Prostate gland (tissue), 2 donors: ENCODE measurements around the gene FAM219B. TPM values are rescaled to one million over a fixed set of nuclear protein-coding genes. Genes with fewer than 3 reads are reported as not detected.

ENCODE experiments used
- DNase-seq: peaks from one replicate; pipeline ENCODE4 v3.0.0-alpha.2; 2019; ENCODE audit warnings: low spot score
- H3K27ac ChIP-seq, 2 donors: fragments of 200-600 bp; sonication (generic); 2 replicates each; pipeline ENCODE4 v1.5.1; 2017 to 2019
- H3K27me3 ChIP-seq: fragments of 200-600 bp; sonication (generic); replicated peaks from 2 replicates; pipeline ENCODE4 v1.5.1; 2019; ENCODE audit not compliant: insufficient read depth
- H3K36me3 ChIP-seq, 2 donors: fragments of 200-600 bp; sonication (generic); 1 replicate in 1 of 2; 2 replicates in 1 of 2; pipeline versions ENCODE4 v1.5.1 to v1.8.1; 2017 to 2019
- H3K4me1 ChIP-seq: fragments of 200-600 bp; sonication (generic); replicated peaks from 2 replicates; pipeline ENCODE4 v1.5.1; 2019
- H3K4me3 ChIP-seq, 2 donors: fragments of 200-600 bp; sonication (generic); 2 replicates each; pipeline ENCODE4 v1.5.1; 2017 to 2019
- H3K9me3 ChIP-seq: fragments of 200-600 bp; sonication (generic); 2 replicates; pipeline ENCODE4 v1.5.1; 2017
- CTCF ChIP-seq, 4 experiments: fragments of 200-600 bp in 2 of 4; fragments of 450-650 bp in 2 of 4; sonication (generic) in 2 of 4; IDR thresholded peaks; 1 replicate in 3 of 4; 2 replicates in 1 of 4; pipeline ENCODE4 v1.5.1; 2016 to 2019; ENCODE audit warnings: antibody characterized with exemption in 4 of 4, mild to moderate bottlenecking in 2 of 4, moderate library complexity in 2 of 4
- POLR2A ChIP-seq: fragments of 450-650 bp; IDR thresholded peaks from one replicate; pipeline ENCODE4 v1.6.1; 2016; ENCODE audit warnings: antibody characterized with exemption, mild to moderate bottlenecking
- POLR2AphosphoS5 ChIP-seq: sonication (generic); formaldehyde crosslinking; IDR thresholded peaks from one replicate; pipeline ENCODE4 v1.6.1; 2017; ENCODE audit warnings: antibody characterized with exemption
- WGBS: methylation state at CpG from one replicate; pipeline ENCODE4 v1.1.5; 2018; 5-methylcytosine and 5-hydroxymethylcytosine counted together
- intact Hi-C: fragments of 100-400 bp; cut with DNase I; formaldehyde crosslinking; loops from one replicate; pipeline ENCODE4 v1.14.2; 2022
- total RNA-seq, 2 donors: library from RNA; depleted of rRNA; stranded (reverse); fragments of >200 nt; gene quantifications; one replicate each; pipeline ENCODE4 v1.1.0, GENCODE V29; 2016

Gene FAM219B
- 10 to 100 TPM; 66.0 to 71.1 TPM for total RNA-seq

- Histone ChIP-seq H3K27ac (peak within 1 kb of the TSS; percentile 95 to 98), H3K27me3 (no peaks in the 10 kb centered on the region), H3K9me3 (no peaks in the 10 kb centered on the region), H3K4me3 (peak within 1 kb of the TSS; percentile 76 to 97), H3K4me1 (peaks cover 5% of the 10 kb centered on the region), H3K36me3 (peaks cover 0 to 3% of the 10 kb centered on the region in 2 donors)
- peak; percentile 92 for DNase-seq
- TF ChIP-seq POLR2A (peak; percentile 92), CTCF (IDR thresholded peaks at IDR 0.05) (no peak), POLR2AphosphoS5 (peak; percentile 91)
- intact Hi-C loops: loop anchor here (5.0 kb wide), 1 partner anchor 64 kb away; the partner anchor contains the start of gene ULK3
- under 1% methylated on average over 70 of the region's 74 CpGs for WGBS
These were observed at the start of gene FAM219B for GRCh38 chr15:74906450-74907162. FAM219B (minus strand) TSS chr15:74906851; CDS start chr15:74906800, 51 bp downstream.

DNA sequence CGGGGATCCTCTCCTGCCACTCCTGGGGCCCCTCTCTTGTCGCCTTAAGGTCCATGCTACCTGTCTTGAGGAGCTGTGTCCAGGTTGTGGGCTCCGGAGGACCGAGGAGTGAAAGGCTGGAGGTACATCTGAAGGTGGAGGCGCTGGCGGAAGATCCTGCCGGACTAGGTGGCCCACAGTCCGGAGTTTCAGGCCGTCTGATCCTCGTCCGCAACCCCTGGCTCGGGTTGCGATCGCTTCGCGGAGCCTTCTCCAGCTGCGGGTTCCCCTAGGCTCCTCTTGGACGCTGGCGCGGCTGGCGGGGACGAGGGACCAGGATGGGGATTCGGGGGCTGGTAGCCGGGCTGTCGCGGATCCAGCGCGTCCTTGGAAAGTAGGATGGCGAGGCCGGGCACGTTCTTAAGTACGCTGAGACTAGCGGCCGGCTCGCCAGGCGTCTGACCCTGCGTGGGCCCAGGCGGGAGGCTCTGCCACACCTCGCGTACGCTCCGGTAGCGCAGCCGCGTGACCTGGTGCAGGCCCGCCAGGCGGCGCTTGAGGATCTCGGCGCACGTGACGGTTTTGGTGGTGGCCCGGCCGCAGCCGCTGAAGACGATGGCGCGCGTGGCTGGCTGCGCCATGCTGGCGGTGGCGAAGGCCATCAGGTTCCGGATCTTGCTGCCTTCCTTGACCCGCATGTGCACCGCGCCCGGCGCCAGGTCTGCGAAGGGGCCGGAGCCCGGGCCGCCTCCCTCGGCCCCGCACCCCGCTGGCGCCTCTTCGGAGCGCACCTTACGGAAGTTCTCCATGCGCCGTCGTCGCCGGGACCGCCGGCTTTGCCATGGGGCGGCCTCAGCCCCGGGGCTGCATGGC lies 49.4 kb upstream of the FAM219B start:
- H3K9me3 ChIP-seq: no peaks in the 10 kb centered on the region
- H3K27me3 ChIP-seq: no peaks in the 10 kb centered on the region
- peak overlapping the region; percentile 48 to 62 for H3K27ac ChIP-seq
- peak; percentile 52 for DNase-seq
- WGBS: 16% methylated on average over 58 of the region's 88 CpGs
- H3K36me3 ChIP-seq: no peaks in the 10 kb centered on the region
- peaks cover 9% of the 10 kb centered on the region for H3K4me1 ChIP-seq
- TF ChIP-seq CTCF (IDR thresholded peaks at IDR 0.05): peak in 3 of 4 experiments; percentile 38 to 58 (median 55)
- no peak for TF ChIP-seq POLR2A
- TF ChIP-seq POLR2AphosphoS5: peak; percentile 47
- H3K4me3 ChIP-seq: peak overlapping the region; percentile 44 to 45
- intact Hi-C loops: loop anchor here (5.0 to 10.0 kb wide), 2 partner anchors 246 to 581 kb away; partner anchors contain the start of gene C15orf39

- Histone ChIP-seq H3K4me3 (no peak overlapping the region), H3K4me1 (peaks cover 9% of the 10 kb centered on the region), H3K27ac (no peak overlapping the region), H3K9me3 (no peaks in the 10 kb centered on the region), H3K36me3 (no peaks in the 10 kb centered on the region), H3K27me3 (no peaks in the 10 kb centered on the region)
- TF ChIP-seq POLR2A (no peak), CTCF (IDR thresholded peaks at IDR 0.05) (no peak), POLR2AphosphoS5 (no peak)
- whole genome bisulfite sequencing: 82% methylated on average over 8 of the region's 8 CpGs
- DNase-seq: no peak
- intact Hi-C loops: loop anchor here (5.0 to 10.0 kb wide), 2 partner anchors 247 to 580 kb away; partner anchors contain the start of gene C15orf39
These were observed 48.4 kb upstream of the FAM219B start for GRCh38 chr15:74955017-74955416.

DNA sequence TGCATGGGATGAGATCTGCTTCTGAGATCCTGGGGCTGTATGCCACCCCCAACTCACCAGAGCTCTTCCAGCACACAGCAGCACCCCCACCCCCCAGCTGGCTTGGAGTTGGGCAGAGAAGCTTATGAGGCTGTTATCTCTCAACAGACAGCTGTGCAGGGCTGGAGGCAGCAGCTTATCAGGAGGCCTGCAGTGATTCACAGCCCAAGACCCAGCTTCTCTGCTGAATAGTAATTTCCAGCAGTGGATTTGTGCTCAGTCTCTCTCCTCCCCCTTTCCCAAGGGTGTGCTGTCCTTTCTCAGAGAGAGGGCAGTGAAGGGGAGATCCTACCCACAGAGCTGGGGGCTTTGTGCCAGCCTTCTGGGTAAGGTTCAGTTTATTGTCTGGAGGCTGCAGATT lies 47.9 kb upstream of the FAM219B start:
- Histone ChIP-seq H3K27ac (no peak overlapping the region), H3K4me3 (no peak overlapping the region)
- no peak for TF ChIP-seq POLR2A
- TF ChIP-seq POLR2AphosphoS5: no peak
- TF ChIP-seq CTCF (IDR thresholded peaks at IDR 0.05): no peak

More for the DNA sequence above, 47.9 kb upstream of the FAM219B start:
- intact Hi-C loops: loop anchor here (5.0 to 10.0 kb wide), 2 partner anchors 322 to 580 kb away; no protein-coding TSS in a partner anchor
- Histone ChIP-seq H3K9me3 (no peaks in the 10 kb centered on the region), H3K36me3 (no peaks in the 10 kb centered on the region), H3K27me3 (no peaks in the 10 kb centered on the region), H3K4me1 (peaks cover 9% of the 10 kb centered on the region)
- DNase-seq: no peak
